GM18508 (cell line): ENCODE results near the gene SPACDR.
"Not testable (repeated sequence)": the region's sequence is repeated elsewhere in the genome, so short reads cannot be mapped to it uniquely, and the experiment has no call there.

Source experiments
- ATAC-seq: cut with Tn5 transposase; IDR thresholded peaks from one replicate; pipeline ENCODE4 v1.9.1; 2021; ENCODE audit warnings: moderate number of reproducible peaks; ENCODE audit not compliant: insufficient read depth, unreplicated experiment

Gene SPACDR, protein sequence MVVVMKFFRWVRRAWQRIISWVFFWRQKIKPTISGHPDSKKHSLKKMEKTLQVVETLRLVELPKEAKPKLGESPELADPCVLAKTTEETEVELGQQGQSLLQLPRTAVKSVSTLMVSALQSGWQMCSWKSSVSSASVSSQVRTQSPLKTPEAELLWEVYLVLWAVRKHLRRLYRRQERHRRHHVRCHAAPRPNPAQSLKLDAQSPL

DNA sequence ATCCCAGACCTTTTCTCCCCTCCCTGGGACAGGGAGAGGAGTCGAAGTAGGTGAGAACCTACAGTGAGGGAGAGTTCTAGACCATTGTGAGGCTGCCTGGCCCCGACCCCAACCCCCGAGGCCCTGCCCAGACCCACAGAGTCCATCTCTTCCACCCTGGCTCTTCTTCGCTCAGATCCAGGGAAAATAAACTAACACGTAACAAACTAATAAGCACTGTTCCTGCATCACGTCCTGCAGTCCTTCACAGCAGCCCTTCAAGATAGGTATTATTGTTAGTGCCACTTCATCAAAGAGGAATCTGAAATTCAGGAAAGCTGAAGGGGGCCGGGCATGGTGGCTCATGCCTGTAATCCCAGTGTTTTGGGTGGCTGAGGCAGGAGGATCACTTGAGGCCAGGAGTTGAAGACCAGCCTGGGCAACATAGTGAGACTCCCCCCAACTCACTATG is at the start of gene SPACDR:
SPACDR (minus strand) TSS at position 51 of the 451 bp plus-strand sequence. CDS start 235 bp downstream, outside the sequence.
- ATAC-seq: no peak

DNA sequence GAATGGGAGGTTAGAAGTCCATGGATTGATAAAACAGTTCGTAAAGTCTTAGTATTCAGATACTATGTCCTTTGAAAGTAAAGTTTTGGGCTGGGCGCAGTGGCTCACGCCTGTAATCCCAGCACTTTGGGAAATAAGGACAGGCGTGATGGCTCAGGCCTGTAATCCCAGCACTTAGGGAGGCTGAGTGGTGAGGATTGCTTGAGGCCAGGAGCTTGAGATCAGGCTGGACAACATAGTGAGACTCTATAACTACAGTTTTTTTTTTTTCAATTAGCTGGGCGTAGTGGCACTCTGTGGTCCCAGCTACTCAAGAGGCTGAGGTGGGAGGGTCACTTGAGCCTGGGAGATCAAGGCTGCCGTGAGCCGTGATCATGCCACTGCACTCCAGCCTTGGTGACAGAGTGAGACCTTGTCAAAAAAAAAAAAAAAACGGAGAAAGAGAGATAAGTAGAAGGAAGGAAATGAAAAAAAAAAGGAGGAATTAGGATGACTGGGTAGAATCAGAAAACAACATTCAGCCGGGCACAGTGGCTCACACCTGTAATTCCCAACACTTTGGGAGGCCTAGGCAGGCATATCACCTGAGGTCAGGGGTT is 49.3 kb upstream of the SPACDR start:
- ATAC-seq: no peak

DNA sequence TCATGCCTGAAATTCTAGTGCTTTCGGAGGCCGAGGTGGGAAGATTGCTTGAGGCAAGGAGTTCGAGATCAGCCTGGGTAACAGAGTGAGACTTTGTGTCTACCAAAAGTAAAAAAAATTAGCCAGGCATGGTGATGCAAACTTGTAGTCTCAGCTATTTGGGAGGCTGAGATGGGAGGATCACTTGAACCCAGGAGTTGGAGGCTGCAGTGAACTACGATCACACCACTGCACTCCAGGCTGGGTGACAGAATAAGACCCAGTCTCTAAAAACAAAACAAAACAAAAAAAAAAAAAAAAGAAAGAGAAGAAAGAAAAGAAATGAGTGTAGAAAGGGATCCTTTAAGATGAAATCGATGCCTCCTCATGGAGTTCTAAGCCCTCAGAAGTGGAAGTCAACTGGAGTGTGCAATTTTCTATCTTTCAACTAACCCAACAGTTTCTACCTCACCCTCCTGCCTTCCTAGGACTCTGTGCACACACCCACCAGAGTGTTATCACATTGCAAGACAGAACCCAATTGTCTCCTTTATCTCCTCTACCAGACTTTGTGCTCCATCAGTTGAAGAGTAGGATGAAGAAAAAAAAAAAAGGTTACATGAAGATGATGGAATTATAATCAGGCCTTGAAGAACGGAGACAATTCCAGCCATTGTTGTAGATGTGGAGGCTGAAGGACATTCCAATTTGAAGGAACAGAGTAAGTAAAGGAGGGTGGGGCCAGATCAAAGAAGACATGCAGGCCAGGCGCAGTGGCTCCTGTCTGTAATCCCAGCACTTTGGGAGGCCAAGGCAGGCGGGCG is 46.6 kb upstream of the SPACDR start:
- ATAC-seq: no peak

DNA sequence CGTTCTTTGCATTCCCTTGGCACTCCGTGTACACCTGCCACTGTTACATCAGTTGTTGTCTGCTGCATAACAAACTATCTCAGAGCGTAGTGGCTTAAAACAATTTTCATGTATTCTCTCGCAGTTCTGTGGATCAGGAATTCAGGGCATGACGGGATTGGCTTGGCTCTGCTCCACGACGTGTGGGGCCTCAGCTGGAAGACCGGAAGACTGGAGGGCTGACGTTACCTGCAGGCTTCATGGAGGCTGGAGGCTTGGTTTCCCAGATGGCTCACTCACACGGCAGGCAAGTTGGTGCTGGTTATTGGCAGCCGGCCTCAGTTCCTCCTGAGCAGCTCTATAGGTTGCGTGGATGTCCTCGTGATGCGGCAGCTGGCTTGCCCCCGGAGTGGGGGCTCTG is 45.2 kb upstream of the SPACDR start:
- ATAC-seq: no peak

DNA sequence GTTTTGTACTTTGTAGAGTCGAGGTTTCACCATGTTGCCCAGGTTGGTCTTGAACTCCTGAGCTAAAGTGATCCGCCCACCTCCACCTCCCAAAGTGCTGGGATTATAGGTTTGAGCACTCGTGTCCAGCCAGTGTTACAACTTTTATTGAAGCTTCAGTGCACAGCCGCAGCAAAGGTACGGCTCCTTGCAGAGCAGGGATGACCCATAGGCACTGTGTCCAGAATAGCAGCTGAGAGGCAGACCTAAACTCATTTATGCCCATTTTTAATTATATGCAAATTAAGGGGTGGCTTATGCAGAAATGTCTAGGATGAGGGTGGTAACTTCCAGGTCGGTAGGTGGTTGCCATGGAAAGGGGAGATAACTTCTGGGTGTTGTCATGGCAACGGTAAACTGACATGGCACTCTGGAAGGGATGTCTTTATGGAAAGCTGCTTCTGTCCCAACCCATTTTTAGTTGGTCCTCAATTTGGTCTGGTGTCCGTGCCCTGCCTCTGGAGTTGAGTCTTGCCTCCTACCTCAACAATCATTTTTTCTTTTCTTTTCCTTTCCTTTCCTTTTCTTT is 42.4 kb upstream of the SPACDR start:
- no peak for ATAC-seq

DNA sequence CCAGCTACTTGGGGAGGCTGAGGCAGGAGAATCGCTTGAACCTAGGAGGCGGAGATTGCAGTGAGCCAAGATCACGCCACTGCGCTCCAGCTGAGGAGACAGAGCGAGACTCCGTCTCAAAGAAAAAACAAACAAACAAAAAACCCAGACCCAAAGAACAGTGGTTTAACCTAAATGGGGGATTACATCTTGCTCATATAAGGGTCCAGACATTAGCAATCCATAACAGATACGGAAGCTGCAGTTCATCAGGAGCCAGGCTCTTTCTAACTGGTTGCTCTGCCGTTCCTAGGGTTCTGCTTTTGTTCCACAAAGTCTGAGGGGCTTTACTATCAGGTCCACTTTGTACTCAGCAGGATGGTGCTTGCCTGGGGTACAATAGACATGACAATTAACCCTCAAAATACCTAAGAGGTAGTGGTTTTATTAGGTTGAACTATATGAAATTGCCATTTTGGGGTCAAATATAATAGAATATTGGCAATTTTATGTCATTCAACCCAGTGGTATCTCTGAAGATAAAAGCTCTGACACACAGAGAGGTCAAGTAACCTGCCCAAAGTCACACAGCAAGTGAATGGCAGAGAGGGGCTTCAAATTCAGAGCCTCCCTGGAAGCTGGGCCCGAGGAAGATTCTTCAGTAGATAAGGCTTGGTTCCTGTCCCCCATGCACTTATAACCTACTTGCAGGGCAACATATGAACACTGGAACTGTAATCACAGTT is 41.0 kb upstream of the SPACDR start:
- no peak for ATAC-seq

DNA sequence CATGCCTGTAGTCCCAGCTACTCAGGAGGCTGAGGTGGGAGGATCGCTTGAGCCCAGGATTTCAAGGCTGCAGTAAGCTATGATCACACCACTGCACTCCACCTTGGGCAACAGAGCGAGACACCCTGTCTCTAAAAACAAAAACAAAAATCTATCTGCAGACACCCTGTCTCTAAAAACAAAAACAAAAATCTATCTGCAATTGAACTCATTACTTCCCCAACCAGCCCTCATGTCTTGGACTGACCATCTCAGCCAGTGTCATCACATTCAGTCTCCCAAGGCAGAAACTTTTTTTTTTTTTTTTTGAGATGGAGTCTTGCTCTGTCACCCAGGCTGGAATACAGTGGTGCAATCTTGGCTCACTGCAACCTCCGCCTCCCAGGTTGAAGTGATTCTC is 40.0 kb upstream of the SPACDR start:
- ATAC-seq: not testable (repeated sequence)

DNA sequence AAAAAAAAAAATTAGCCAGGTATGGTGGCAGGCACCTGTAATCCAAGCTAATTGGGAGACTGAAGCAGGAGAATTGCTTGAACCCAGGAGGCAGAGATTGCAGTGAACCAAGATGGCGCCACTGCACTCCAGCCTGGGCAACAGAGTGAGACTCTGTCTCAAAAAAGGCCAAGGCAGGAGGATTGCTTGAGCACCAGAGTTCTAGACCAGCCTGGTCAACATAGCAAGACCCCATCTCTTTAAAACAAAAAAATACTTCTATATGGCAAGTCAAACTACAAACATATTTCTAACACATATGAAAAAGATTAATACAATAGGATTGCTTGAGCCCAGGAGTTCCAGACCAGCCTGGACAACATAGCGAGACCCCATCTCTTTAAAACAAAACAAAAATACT is 36.7 kb upstream of the SPACDR start:
- not testable (repeated sequence) for ATAC-seq

DNA sequence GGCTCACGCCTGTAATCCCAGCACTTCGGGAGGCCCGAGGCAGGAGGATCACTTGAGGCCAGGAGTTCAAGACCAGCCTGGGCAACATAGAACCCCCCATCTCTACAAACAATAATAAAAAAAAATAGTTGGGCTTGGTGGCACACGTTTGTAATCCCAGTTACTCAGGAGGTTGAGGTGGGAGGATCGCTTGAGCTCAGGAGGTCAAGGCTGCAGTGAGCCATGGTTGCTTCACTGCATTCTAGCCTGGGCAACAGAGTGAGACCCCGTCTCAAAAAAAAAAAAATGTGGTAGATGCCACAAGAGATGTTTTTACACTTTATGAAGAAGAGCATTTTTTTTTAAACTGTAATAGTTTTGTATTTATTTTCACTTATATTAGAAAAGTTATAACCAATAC is 32.4 kb upstream of the SPACDR start:
- ATAC-seq: no peak

DNA sequence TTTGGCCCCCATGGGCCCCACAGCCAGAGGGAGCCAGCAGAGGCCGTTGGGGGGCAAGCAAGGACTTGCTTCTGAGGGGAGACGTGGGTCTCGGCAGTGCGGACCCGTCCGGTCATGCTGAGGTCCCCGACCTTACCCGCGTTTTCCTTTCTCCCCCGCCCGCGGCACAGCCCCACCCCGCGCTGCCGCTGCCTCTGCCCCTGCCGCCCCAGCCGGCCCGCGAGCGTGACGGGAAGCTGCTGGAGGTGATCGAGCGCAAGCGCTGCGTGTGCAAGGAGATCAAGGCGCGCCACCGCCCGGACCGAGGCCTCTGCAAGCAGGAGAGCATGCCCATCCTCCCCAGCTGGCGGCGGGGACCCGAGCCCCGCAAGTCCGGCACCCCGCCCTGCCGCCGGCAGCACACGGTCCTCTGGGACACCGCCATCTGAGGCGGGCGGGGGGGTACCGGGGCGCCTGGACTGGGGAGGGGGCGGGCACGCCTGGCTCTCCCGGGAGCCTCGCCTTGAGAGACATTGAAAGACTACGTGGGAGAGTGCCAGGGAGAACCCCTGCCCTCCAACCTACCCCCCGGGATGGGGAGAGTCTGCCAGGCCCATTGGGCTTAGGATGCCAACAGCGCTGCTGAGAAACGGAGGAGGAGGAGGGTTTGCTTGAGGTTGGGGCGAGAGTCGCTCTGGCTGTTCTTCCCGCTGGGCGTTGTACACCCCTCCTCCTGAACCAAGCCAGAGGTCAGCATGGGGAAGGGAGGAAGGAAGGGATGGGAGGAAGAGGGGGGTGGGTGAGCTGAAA is 29.6 kb upstream of the SPACDR start:
- no peak for ATAC-seq

DNA sequence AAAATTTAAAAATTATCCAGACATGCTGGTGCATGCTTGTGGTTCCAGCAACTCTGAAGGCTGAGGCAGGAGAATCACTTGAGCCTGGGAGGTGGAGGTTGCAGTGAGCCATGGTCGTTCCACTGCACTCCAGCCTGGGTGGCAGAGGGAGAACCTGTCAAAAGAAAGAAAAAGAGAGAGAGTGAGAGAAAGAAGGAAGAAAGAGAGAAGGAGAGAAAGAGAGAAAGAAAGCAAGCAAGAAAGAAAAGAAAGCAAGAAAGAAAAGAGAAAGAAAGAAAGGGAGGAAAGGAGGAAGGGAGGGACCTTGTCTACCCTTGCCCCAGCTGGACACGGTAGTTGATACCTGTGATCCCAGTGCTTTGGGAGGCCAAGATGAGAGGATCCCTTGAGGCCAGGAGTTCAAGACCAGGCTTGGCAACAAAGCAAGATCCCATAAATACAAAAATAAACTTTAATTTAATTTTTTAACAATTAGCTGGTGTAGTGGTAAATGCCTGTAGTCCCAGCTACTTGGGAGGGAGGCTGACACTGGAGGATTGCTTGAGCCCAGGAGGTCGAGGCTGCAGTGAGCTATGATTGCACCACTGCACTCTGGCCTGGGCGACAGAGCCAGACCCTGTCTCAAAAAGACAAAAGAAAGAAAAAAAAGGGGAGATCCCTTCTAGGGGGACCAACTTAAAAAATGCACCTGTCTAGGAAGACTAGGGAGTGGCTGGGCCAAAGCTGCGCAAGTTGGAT is 28.8 kb upstream of the SPACDR start:
- ATAC-seq: no peak

DNA sequence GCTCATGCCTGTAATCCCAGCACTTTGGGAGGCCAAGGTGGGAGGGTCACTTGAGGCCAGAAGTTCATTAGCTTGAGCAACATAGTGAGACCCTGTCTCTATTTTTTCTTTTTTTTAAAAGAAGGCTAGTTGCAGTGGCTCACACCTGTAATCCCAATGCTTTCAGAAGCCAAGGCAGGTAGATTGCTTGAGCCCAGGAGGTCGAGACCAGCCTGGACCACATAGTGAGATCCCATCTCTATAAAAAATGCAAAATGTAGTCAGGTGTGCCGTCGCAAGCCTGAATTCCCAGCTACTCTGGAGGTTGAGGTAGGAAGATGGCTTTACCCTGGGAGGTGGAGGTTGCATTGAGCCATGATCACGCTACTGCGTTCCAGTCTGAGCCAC is 27.1 kb upstream of the SPACDR start:
- no peak for ATAC-seq

DNA sequence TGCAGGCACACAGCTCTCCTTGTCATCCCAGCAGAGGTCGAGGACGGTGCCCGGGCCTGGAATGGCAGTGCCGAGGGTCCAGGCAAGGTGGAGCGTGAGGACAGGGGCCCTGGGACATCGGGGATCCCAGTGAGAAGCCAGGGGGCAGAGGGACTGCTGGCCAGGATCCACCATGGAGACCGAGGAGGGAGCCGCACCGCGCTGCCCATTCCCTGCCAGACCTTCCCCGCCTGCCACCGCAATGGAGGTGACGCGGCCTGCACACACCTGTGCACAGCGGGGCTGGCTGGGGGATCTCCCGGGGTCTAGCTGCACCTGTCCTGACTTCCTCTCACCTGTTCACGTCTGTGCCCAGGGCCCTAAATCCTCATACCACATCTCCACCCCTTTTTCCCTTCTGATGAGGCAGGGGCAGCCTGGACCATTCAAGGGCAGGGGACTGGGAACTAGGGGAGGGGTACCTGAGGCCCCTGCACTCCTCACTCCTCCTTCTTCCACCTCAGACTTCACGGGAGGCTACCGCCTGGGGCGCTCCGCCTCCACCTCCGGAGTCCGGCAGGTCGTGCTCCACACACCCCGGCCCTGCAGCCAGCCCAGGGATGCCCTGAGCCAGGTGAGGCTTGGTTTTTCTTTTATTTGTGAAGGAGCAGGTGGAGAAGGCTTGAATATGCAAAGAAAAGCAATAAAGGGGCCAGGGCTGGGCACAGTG is 26.6 kb upstream of the SPACDR start:
- no peak for ATAC-seq

DNA sequence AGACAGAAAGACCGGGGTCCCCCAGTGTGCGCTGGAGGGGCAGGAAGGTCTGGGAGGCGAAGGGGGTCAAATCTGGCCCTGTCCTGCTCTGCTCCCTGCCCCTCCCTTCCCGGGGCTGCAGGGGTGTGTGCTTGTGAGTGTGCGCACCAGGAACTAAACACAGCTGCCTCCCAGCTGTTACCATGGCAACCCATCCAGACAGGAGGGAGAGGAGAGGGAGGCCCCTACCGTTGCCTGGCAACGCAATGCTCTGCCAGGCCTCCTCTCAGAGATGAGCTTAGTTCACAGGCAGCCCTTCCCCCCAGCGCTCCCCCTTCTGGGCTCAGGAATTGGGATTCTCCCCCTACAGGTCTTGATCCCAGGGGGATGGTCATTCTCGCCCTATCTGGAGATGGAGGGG is 25.8 kb upstream of the SPACDR start:
- ATAC-seq: no peak

DNA sequence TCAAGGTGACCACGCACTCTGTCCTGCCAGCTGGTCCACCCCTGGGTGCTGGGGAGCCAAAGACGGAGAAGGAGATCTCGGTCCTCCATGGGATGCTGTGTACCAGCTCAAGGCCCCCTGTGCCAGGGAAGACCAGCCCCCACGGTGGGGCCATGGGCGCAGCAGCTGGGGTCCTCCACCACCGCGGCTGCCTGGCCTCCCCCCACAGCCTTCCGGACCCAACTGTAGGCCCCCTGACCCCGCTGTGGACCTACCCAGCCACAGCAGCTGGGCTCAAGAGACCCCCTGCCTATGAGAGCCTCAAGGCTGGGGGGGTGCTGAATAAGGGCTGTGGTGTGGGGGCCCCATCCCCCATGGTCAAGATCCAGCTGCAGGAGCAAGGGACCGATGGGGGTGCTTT is 25.1 kb upstream of the SPACDR start:
- ATAC-seq: no peak

DNA sequence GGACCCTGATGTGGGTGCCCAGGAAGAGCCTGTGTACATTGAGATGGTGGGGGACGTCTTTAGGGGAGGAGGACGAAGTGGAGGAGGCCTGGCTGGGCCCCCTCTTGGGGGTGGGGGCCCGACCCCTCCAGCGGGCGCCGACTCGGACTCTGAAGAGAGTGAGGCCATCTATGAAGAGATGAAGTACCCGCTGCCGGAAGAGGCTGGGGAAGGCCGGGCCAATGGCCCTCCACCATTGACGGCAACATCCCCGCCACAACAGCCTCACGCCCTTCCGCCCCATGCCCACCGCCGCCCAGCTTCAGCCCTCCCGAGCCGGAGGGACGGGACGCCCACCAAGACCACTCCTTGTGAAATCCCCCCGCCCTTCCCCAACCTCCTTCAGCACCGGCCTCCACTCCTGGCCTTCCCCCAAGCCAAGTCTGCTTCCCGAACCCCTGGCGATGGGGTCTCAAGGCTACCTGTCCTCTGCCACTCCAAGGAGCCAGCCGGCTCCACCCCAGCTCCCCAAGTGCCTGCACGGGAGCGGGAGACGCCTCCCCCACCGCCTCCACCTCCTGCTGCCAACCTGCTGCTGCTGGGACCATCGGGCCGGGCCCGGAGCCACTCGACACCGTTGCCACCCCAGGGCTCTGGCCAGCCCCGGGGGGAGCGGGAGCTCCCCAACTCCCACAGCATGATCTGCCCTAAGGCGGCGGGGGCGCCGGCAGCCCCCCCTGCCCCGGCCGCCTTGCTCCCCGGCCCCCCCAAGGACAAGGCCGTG is 24.5 kb upstream of the SPACDR start:
- no peak for ATAC-seq

DNA sequence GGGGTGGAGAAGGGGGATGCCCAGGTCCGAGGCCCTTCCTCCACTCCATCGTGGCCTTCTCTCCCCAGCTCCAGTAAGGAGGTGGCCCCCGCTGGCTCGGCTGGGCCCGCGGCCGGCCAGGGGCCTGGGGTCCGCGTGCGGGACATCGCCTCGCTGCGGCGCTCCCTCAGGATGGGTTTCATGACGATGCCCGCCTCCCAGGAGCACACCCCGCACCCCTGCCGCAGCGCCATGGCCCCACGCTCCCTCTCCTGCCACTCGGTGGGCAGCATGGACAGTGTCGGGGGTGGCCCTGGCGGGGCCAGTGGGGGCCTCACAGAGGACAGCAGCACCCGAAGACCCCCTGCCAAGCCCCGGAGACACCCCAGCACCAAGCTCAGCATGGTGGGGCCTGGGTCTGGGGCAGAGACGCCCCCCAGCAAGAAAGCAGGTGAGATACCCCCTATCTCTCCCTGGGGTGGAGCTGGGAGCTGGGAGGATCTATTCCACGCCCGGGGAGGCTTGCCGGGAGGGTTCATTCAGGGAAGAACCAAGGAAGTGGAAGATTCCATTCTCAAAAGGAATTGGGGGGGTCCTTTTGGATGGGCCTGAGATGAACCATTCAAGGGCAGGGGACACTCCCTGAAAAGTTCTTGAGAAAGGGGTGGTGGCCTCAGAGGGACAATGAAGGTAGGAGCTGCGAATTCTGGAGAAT is 22.8 kb upstream of the SPACDR start:
- no peak for ATAC-seq
